Cerebellar nuclear complex (tissue), 1 donor: ENCODE data around the gene FAM170B.

ENCODE experiments used
- DNase-seq, 2 experiments: peaks; one replicate each; lab custom pipeline; 2025; lab: John Stamatoyannopoulos, UW

Gene FAM170B

DNA sequence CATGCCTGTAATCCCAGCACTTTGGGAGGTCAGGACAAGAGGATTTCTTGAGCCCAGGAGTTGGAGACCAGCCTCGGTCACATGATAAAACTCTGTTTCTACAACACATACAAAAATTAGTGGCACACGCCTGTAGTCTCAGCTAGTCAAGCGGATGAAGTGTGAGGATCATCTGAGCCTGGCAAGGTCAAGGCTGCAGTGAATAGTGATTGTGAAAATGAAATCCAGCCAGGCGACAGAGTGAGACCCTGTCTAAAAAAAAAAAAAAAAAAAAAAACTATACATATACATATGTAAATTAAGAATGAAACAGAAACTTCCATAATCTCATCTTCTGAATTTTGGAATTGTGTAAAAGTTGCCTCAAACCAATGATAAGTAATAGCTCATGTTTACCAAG, 18.2 kb upstream of the FAM170B start:
- DNase-seq: no peak

DNA sequence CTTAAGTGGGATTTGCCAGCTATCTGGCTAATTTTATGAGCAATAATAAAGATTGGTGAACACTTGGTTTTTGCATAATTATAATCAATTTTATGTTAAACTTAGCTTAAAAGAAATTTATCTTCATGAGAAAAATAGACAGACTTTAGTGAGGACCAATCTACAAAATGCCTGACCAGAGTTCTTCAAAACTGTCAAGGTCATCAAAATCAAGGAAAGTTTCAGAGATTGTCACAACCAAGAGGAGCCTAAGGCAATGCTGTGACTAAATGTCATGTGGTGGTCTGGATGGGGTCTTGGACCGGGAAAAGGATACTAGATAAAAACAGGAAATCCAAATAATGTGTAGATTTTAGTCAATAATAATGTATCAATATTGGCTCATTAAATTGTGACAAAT, 17.7 kb upstream of the FAM170B start:
- no peak for DNase-seq

DNA sequence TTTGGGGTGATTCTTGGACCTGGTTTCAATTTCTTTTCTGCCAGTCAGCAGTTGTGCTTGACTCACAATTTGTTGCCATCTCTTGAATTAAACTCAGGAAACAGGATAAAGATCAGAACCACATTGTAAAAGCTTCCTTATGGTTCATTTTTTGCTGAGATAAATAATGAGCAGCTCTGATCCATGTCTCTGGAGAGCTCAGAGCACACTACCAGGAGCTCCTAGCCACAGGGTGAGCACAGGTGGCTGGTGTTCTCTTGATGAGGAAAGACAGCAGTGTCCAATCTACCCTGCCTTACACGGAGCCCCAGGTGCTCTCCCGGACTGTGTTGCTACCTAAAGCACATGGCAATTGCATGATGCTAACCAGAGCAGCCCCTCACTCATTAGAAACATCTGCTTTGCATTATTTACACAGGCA, 17.2 kb upstream of the FAM170B start:
- no peak for DNase-seq

DNA sequence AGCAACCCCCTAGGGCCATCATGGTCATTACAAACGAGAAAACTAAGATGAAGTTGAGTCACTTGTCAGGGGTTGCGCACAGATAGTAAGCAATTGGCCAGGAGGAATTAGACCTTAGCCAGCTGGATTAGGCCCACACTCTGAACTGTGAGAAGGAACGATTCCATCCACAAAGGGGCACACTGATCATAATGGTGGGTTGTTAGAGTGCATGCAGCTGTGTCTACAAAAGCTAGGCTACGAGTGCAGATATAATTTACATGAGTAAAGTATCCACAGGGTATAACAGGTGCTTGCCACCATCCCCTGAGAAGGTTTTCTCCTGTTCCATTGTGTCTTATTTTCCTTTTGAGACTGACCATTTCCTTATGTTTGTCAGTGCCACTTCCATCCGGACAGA, 16.6 kb upstream of the FAM170B start:
- DNase-seq: no peak

DNA sequence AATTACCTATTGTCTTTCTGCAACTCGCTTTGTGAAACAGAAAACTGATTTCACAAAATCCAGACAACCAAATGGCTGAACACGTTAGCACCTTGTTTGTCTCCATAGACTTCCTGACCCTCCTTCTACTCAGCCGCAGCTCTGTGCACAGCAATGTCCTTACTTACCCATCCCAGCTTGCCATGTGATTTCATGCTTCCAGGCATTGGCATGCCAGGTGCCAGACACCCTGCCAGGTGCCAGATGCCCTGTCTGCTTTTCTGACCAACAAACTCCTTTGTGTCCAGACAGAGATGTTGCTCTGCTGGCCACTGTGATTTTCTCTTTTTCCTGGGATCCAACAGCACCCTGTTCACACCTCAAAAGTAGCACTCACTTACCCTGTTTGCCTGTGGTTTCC, 16.1 kb upstream of the FAM170B start:
- DNase-seq: peak in 1 of 2 experiments; percentile 62

DNA sequence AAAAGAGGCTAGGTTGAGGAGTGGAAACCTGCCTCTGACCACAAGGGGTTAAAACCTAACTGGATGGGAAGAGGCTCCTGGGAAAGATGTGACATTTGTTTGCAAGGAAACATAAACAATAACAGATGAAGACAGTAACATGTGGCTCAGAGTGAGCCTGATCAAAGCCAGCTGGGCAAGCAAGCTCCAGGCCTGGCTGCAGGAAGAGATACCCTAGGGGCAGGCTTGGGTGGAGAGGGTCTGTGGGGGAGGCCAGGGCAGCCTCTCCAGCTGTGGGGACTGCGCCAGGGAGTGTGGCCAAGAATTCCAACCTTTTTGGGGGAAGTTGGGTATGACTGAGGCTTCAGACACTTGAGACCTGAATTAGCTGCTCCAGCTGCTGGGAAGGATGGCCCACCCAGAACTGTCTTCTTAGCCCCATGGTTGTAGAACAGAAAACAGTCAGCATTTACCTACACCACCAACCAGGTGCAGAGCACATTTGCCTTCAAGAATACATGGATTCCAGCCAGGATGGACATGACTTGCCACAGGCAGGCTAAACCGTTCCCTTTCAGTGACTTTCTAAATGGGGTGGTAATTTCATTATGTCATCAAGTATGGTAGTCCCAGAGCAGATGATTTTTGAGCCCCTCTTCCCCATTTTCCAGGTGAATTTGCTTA, 10.4 kb upstream of the FAM170B start:
- no peak for DNase-seq

DNA sequence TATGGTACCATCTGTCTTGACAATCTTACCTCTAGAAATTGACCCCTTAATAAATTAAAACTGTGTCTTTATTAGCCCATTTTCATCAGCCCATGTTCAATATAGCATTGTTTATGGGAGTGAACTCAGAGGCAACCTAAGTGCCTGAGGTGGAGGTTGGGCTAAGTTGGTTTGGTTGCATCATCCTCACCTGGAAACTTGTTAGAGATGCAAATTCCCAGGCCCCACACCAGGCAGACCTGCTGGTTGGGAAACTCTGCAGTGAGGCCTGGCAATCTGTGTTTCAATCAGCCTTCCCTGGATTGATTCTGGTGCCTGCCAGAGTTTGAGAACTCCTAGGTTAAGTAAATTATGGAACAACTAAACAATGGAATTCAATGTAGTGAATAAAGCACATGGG, 9.4 kb upstream of the FAM170B start:
- DNase-seq: no peak

DNA sequence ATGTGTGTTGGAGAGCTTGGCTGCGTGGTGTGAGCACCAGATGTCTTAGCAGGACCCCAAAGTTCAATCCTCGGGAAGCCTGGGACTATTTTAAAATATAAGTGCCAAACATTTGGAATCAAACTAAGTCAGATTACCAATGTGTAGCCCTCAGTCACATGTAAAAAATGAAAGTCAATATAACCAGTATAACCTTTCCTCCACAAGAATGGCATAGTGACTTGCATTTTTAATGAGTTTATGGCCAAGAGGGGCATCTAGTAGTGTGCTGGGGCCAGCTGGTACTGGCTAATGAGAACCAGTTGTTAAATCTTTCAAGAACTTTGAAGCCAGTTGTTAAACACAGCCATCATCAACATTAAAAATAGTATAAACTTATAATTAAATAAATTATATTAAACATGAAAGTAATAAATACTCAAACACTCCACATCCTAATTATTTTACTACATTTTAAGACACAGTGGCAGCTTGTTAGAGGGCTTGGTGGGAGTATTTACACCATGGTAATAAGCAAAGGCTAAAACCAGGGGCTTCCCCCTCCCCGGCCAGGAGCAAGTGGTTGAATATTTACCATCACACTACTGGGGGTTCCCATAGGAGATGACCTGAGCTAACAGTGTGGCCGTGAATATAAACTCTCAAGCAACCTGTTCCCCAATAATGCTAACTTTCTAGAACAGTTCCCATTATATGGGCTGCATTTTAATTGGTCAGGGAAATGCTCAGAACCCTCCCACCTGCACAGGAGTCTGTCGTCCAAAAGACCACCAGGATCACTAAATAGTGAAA, 7.9 kb upstream of the FAM170B start:
- no peak for DNase-seq

DNA sequence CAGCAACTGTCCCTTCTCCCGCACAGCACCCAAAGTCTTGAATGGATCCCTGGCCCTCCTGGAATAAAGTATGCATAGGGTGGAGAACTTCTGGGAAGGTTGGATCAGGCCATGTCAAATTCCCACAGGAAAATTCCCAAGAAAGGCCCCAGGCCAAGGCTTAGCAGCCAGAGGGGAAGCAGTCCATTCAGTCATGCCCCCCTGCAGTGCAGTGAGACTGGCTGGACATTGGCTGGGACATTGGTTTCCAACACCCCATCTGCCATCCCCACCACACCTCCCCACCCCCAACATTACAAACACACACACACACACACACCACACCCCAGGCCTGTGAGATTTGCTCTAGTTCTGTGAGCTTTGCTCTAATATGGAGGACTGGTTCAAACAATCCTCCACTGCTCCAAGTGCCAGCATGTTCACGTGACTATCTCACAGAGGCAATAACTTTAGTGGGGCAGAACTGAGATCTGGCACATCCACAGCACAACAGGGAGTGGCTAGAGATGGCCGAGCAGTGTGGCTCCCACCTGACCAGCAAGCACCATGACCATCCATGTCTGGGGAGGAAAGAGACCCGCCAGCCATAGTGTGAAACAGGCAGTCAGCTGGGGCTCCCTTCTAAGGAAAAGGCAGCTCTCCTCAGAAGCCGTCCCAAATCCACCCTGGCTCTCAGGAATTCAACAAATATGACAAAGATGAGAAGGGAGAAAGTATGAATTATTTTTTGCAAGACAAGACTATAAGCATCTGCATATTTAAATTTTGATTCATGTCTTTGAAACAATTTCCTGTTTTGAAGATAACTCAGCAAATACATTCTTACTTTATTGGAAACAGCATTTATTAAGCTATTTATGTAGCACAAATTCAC, 6.7 kb upstream of the FAM170B start:
- no peak for DNase-seq

DNA sequence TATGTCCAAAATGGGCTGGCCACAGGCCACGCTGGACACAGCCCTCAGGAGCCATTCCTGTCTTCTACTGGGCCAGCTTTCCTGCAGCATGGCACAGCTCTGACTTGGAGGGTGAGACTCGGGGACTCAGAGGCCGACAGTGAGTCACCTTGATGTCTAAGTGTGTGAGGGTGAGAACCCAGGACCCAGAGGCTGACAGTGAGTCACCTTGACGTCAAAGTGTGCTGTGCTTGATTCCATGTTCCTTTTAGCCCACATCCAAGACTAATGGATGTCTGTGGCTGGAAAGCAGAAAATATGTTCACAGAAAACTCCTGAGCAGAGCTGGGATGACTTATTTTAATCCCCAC, 6.0 kb upstream of the FAM170B start:
- no peak for DNase-seq

DNA sequence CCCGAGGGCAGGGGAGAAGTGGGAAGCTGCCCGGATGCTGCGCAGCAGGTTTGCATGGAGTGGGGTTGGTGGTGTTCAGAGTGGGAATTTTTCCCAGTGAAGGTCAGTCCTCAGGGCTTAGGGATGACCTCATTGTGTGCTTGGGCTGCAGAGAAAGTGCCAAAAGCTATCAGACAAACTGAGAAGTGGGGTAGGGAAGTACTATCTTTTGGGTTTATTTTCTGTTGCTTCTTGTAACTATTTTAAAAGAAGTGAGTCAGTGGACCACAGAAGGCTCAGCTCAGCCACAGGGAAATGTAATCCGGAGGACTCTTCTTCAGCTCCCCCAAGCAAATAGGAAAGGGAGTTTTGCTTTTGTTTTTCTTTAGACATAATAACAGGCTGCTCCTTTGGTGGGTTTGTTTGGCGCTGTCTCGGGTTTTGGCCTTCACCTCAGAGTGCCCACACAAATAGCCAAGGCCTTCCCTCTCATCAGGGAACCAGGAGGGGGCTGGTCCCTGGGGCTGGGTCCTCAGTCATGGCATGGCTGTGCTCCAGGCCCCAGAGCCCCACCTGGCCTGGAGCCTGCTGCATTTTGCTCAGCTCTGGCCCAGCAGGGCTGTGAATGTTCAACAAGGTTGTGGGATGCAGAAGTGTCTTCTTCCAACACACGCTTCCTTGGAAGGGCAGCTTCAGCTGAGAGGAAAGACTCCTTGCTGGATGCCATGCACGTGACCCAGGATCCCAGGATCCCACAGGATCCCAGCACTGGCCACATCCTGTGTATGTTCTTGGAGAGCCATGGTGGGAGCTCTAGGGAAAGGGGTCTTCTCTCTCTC, 5.4 kb upstream of the FAM170B start:
- no peak for DNase-seq

DNA sequence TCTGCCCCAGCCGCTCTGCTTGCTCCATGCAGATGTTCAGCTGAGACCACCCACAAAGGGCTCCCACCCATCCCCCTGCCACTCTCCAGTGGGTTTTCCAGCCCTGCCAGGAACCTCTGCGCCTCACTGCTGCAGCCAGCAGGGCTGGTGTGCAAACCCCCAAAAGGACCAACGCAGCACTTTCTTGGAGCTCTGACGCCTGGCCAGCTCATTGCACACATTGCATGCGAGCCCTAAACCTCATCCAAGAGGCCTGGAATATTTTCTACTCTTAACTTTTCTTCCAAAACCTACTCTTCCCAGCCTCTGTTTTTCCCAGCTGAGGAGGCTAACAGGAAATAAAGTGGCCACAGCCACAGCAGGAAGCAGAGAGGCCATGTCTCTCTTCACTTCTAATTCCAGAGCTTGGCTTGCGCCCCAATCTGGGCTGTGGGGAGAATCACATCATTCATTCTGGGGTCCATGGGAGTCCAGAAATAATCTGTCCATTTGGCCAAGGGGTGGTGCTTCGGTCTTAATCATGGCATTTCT, 4.6 kb upstream of the FAM170B start:
- DNase-seq: no peak

DNA sequence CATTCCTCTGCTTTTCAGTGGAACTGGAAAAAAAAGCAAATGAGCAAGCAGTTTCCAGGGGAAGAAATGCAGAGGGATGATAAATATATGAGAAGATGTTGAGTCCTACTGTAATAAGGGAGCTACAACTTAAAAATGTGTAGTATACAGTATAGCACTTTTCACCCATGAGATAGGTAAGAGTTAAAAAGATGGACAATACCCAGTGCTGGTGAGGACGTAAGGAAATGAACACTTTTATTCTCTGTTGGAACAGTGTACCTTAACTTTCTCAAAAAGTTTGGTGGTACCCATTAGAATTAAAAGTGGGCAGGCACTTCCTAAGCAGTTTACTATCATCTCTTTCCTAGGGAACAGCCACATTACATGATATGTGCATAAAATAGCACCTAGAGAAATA, 2.7 kb upstream of the FAM170B start:
- no peak for DNase-seq

DNA sequence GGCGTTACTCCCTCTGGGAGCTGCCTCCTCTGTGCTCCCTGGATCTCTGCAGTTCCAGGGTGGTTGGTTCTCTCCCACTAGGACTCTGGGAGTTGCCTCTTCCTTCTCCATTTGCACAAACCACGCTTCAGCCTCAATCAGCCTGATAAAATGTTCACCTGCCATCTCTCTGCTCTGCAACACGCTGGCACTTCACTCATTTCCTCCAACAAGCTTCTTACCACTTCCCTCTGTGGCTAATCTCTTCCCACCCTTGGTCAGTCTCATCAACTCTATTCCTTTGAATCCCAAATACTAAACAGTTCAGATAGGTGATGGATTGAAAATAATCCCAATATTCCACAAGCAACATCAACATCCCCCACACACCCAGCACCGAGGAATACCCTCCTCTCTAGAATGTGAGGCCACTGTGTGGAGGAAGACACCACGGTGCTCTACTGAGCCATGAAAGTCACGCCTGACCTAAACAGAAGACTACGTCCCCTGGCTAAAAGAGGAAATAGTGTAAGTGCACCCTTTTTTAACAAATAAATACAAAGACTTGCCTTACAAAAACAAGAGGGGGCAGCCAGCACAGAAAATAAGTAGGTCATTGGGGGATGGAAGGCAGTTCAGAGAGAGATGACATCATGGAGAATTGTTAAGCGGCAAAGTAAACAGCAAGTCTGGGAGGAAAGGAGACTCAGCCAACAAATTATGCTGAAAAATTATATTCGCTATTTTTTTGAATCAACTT, 1.9 kb upstream of the FAM170B start:
- DNase-seq: no peak

DNA sequence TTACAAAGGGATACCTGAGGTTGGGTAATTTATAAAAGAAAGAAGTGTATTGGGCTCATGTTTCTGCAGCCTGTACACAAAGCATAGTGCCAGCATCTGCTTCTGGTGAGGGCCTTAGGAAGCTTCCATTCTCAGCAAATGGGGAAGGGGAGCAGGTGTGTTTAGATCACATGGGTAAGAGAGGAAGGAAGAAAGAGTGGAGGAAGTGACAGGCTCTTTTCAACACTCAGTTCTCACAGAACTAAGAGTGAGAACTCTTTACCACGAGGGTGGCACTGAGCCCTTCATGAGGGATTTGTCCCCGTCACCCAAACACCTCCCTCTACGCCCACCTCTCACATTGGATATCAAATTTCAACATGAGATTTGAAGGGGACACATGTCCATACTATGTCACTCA, 506 bp upstream of the FAM170B start:
- DNase-seq: no peak

DNA sequence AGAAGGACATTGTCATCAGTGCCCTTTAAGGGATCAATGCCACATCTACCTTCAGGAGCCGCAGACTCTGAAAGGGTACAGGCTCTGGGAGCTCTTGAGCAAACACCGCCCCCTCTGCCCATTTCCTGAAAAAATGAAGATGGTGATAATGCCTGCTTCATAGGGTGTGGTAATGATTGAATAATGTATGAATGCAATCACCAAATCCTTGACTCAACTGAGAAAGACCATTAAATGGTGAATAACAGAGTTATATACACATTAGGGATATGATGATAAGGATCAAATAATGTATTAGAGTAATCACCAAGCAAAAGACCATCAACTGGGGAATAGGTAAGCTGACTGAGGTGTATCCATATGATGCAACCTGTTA, 1.5 kb downstream of the FAM170B start:
- DNase-seq: no peak

DNA sequence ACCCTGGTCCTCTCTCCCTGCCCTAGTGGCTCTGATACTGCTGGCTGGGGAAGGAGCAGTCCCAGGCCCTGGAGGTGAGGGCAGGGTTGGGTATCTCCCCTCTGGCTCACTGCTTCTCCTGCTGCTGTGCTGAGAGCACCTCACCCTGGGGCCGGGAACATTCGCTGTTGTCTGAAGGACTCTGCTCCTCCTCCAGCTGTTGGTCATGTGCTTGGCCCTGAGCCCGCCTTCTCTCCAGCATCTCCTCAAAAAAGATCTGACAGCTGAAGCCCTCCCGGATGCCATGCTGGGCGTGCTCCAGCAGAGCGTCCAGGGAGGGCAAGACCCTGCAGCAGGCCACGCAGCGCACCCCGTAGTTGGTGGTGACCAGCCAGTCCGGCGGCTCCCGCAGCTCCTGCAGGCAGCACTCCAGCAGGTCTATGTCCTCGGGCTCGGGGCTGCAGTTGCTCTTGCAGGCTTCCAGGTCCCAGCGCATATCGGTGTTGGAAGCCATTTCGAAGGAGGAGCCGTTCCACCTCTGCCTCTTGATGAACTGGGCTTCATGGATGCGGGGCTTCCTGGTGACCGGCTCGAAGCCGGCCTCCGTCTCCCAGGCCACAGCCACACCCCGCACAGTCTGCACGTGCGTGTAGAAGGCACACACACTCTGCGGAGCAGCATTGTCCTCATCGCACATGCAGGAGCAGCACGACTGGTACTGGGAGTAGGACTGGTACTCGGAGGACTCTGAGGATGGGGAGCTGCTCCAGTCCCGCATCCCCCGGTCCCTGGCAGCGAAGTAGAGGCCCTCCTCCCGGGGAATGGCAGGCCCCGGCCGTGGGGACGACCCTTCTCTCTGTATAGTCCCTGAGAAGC, 2.1 kb downstream of the FAM170B start:
- no peak for DNase-seq

DNA sequence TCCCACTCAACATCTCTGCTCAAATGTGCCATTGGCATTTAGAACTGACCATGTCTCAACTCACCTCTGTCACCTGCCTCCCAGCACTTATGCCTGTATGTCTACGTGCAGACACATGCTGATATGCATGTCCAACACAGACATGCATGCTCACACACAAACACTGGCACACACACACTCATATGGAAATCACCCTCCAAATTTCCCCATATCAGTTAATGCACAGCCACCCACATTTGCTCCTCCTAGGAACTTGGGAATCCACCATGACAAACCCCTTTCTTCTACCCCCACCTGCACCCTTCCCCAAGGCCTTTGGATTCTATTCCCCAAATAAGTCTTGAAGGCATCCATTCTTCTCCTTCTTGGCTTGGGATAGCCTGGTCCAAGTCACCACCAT, 4.4 kb downstream of the FAM170B start:
- DNase-seq: no peak

DNA sequence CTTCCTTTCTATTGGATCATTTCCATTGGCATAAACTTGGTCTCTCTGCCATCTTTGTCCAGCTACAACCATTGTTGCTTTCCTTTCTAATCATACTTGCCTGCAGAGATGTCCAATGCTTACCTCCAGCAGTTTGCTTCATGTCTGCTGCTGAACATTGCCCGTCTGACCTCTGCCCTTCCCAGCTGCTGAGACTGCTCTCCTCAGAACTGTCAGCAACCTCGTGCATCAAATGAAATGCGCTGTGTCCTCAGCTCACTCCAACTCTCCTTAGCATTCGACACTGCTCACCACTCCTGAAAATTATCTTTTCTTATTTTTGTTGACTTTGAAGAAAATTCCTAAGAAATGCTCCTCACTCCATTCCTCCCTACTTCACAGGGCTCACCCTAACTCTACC, 5.0 kb downstream of the FAM170B start:
- no peak for DNase-seq
